HepG2 (cell line): Measurements from ENCODE around the gene ZNF382. TPM values are rescaled to one million over a fixed set of nuclear protein-coding genes. Genes with fewer than 3 reads are reported as not detected.

ENCODE experiments used
- ELK4 ChIP-seq: sonication (generic); formaldehyde crosslinking; IDR thresholded peaks from 2 replicates; pipeline ENCODE4 v1.9.0; 2021; ENCODE audit warnings: missing genetic modification reagents, borderline replicate concordance
- ESRRA ChIP-seq: sonication (generic); formaldehyde crosslinking; IDR thresholded peaks from 2 replicates; pipeline ENCODE4 v1.5.1; 2020; ENCODE audit warnings: mild to moderate bottlenecking, low read depth, missing genetic modification reagents
- FLYWCH1 ChIP-seq: sonication (generic); formaldehyde crosslinking; IDR thresholded peaks from 2 replicates; pipeline ENCODE4 v1.8.1; 2023; ENCODE audit warnings: mild to moderate bottlenecking, missing genetic modification reagents
- FOXC1 ChIP-seq: sonication (generic); formaldehyde crosslinking; IDR thresholded peaks from 2 replicates; pipeline ENCODE4 v1.8.0; 2022; ENCODE audit warnings: mild to moderate bottlenecking, missing genetic modification reagents, borderline replicate concordance
- FOXK1 ChIP-seq: sonication (generic); formaldehyde crosslinking; IDR thresholded peaks from 2 replicates; pipeline ENCODE4 v1.4.0; 2020; ENCODE audit warnings: low read depth, missing genetic modification reagents, borderline replicate concordance
- HMG20B ChIP-seq: conservative IDR thresholded peaks from 2 replicates; pipeline ENCODE4 v1.6.1; 2016; ENCODE audit warnings: missing genetic modification reagents, missing compliant biosample characterization
- HNRNPL ChIP-seq: fragments of 200-400 bp; formaldehyde crosslinking; IDR thresholded peaks from 2 replicates; pipeline ENCODE4 v1.6.1; 2017; ENCODE audit warnings: mild to moderate bottlenecking, low read depth, low read length
- MAF1 ChIP-seq: sonication (generic); formaldehyde crosslinking; IDR thresholded peaks from 2 replicates; pipeline ENCODE4 v1.5.0; 2020; ENCODE audit warnings: missing genetic modification reagents, borderline replicate concordance
- MTA1 ChIP-seq: sonication (generic); formaldehyde crosslinking; IDR thresholded peaks from 2 replicates; pipeline ENCODE4 v1.4.0; 2020; ENCODE audit warnings: missing genetic modification reagents, mild to moderate bottlenecking, borderline replicate concordance
- MXD3 ChIP-seq: IDR thresholded peaks from 2 replicates; pipeline ENCODE4 v1.6.1; 2016; ENCODE audit warnings: mild to moderate bottlenecking, missing biosample characterization, missing genetic modification reagents
- MXI1 ChIP-seq: IDR thresholded peaks from 3 replicates; pipeline ENCODE4 v1.6.1; 2012; ENCODE audit warnings: low read depth, low read length, inconsistent platforms, borderline replicate concordance
- NCOA5 ChIP-seq: sonication (generic); formaldehyde crosslinking; IDR thresholded peaks from 2 replicates; pipeline ENCODE4 v1.4.0; 2020; ENCODE audit warnings: missing genetic modification reagents
- NONO ChIP-seq, 2 experiments: fragments of 450-650 bp in 1 of 2; sonication (generic) in 1 of 2; formaldehyde crosslinking in 1 of 2; IDR thresholded peaks in 1 of 2; conservative IDR thresholded peaks in 1 of 2; 2 replicates each; pipeline versions ENCODE4 v1.6.1 to v1.8.0; 2017 to 2022; ENCODE audit warnings: mild to moderate bottlenecking in 1 of 2, missing genetic modification reagents in 1 of 2, moderate library complexity in 1 of 2
- NRL ChIP-seq: sonication (generic); formaldehyde crosslinking; IDR thresholded peaks from 2 replicates; pipeline ENCODE4 v1.5.0; 2020; ENCODE audit warnings: missing genetic modification reagents, mild to moderate bottlenecking, moderate library complexity, borderline replicate concordance
- PBX3 ChIP-seq: sonication (generic); formaldehyde crosslinking; IDR thresholded peaks from 2 replicates; pipeline ENCODE4 v1.8.1; 2023; ENCODE audit warnings: missing genetic modification reagents, inconsistent platforms, borderline replicate concordance
- PCBP2 ChIP-seq: fragments of 200-400 bp; formaldehyde crosslinking; optimal IDR thresholded peaks from 2 replicates; pipeline ENCODE3; 2018; ENCODE audit warnings: low read length, low read depth; ENCODE audit not compliant: poor library complexity, severe bottlenecking
- RARG ChIP-seq: sonication (generic); formaldehyde crosslinking; IDR thresholded peaks from 2 replicates; pipeline ENCODE4 v1.4.0; 2020; ENCODE audit warnings: low read depth, mild to moderate bottlenecking, missing genetic modification reagents
- REXO4 ChIP-seq: sonication (generic); formaldehyde crosslinking; IDR thresholded peaks from 2 replicates; pipeline ENCODE4 v1.8.0; 2022; ENCODE audit warnings: missing genetic modification reagents, mild to moderate bottlenecking, borderline replicate concordance
- SOX5 ChIP-seq: IDR thresholded peaks from 2 replicates; pipeline ENCODE4 v1.6.1; 2016; ENCODE audit warnings: borderline replicate concordance
- SP1 ChIP-seq, 2 experiments: fragments of 450-650 bp in 1 of 2; sonication (generic) in 1 of 2; formaldehyde crosslinking in 1 of 2; IDR thresholded peaks; 2 replicates each; pipeline versions ENCODE4 v1.4.0 to v1.6.1; 2016 to 2020; ENCODE audit warnings: missing genetic modification reagents in 1 of 2
- TCF12 ChIP-seq, 2 experiments: fragments of 450-650 bp in 1 of 2; sonication (generic) in 1 of 2; formaldehyde crosslinking in 1 of 2; IDR thresholded peaks; 2 replicates each; pipeline versions ENCODE4 v1.6.1 to v1.8.0; 2017 to 2022; ENCODE audit warnings: antibody characterized with exemption in 1 of 2, mild to moderate bottlenecking in 1 of 2, missing genetic modification reagents in 1 of 2, moderate library complexity in 1 of 2
- TMF1 ChIP-seq: sonication (generic); formaldehyde crosslinking; IDR thresholded peaks from 2 replicates; pipeline ENCODE4 v1.8.1; 2022; ENCODE audit warnings: low read depth, missing genetic modification reagents
- ZFP41 ChIP-seq: sonication (generic); formaldehyde crosslinking; IDR thresholded peaks from 2 replicates; pipeline ENCODE4 v1.4.0; 2020; ENCODE audit warnings: mild to moderate bottlenecking, missing genetic modification reagents, borderline replicate concordance
- ZNF546 ChIP-seq: sonication (generic); formaldehyde crosslinking; conservative IDR thresholded peaks from 2 replicates; pipeline ENCODE4 v1.8.1; 2023; ENCODE audit warnings: mild to moderate bottlenecking, missing genetic modification reagents
- ZNF547 ChIP-seq: sonication (generic); formaldehyde crosslinking; IDR thresholded peaks from 2 replicates; pipeline ENCODE4 v1.5.1; 2020; ENCODE audit warnings: mild to moderate bottlenecking, missing genetic modification reagents
- ZNF777 ChIP-seq: sonication (generic); formaldehyde crosslinking; IDR thresholded peaks from 2 replicates; pipeline ENCODE4 v1.4.0; 2020; ENCODE audit warnings: missing genetic modification reagents
- ZNF841 ChIP-seq: sonication (generic); formaldehyde crosslinking; IDR thresholded peaks from 2 replicates; pipeline ENCODE4 v1.8.1; 2023; ENCODE audit warnings: missing genetic modification reagents, borderline replicate concordance
- polyA plus RNA-seq, 8 experiments: library from polyadenylated mRNA; depleted of rRNA in 3 of 8; stranded (reverse) in 7 of 8; unstranded in 1 of 8; fragments of >200 nt; fragmentation: Illumina TruSeq in 4 of 8; extraction: Trizol in 4 of 8; gene quantifications; 2 replicates each; pipeline versions ENCODE4 v1.2.1 to v1.2.3, GENCODE V29; 2011 to 2016; ENCODE audit warnings: low read depth in 4 of 8, missing spikeins in 1 of 8, mixed read lengths in 1 of 8; ENCODE audit not compliant: insufficient read depth in 1 of 8
- total RNA-seq, 5 experiments: library from RNA; depleted of rRNA; stranded (reverse); fragments of >200 nt; fragmentation: Illumina TruSeq; extraction: Trizol; gene quantifications; 2 replicates each; pipeline ENCODE4 v1.2.3, GENCODE V29; 2016; ENCODE audit warnings: low read depth in 1 of 5

Gene ZNF382
- total and polyA plus RNA-seq, 2 of the 13 experiments (the other 11 are each of a cell fraction or from before 2014, with no cell fraction given), result 2.3 to 6.8 TPM

- peak; percentile 75 for TF ChIP-seq ZNF547 (CRISPR knock-in tag)
- TF ChIP-seq TMF1 (CRISPR knock-in tag), result no peak; the same call in 1 of the 2 replicates
- TF ChIP-seq TCF12 (IDR thresholded peaks at IDR 0.05), result no peak
- no peak for TF ChIP-seq TCF12 (CRISPR knock-in tag; IDR thresholded peaks at IDR 0.05)
- peak; percentile 91 for TF ChIP-seq MXD3 (CRISPR knock-in tag)
- TF ChIP-seq ESRRA (CRISPR knock-in tag), result peak; percentile 61
- TF ChIP-seq SP1 (IDR thresholded peaks at IDR 0.05), result no peak
- 0 out of 2 replicates have a peak, but pooled peaks have one; percentile 39 for TF ChIP-seq SP1 (CRISPR knock-in tag; IDR thresholded peaks at IDR 0.05)
- TF ChIP-seq ZNF777 (CRISPR knock-in tag), result no peak
- no peak for TF ChIP-seq PCBP2
- TF ChIP-seq ELK4 (CRISPR knock-in tag), result no peak
- 0 out of 2 replicates have a peak, but pooled peaks have one; percentile 24 for TF ChIP-seq SOX5
- TF ChIP-seq REXO4, result no peak
- no peak for TF ChIP-seq ZFP41 (CRISPR knock-in tag)
- no peak for TF ChIP-seq NRL (CRISPR knock-in tag)
- peak; percentile 96 for TF ChIP-seq MXI1
- TF ChIP-seq ZNF841 (CRISPR knock-in tag), result no peak
- TF ChIP-seq HMG20B (CRISPR knock-in tag), result no peak
- TF ChIP-seq ZNF546, result peak; percentile 46; the same call in 1 of the 2 replicates
- TF ChIP-seq NCOA5 (CRISPR knock-in tag), result no peak
- 0 out of 2 replicates have a peak, but pooled peaks have one; percentile 39 for TF ChIP-seq HNRNPL
- TF ChIP-seq MAF1, result no peak
- peak; percentile 95 for TF ChIP-seq FOXK1 (CRISPR knock-in tag)
- TF ChIP-seq MTA1 (CRISPR knock-in tag), result no peak
- TF ChIP-seq PBX3 (CRISPR knock-in tag), result no peak
- TF ChIP-seq NONO (IDR thresholded peaks at IDR 0.05), result no peak
- TF ChIP-seq NONO (CRISPR knock-in tag; conservative IDR thresholded peaks at IDR 0.05), result peak; percentile 88
- peak; percentile 67 for TF ChIP-seq FOXC1 (CRISPR knock-in tag)
- TF ChIP-seq RARG (CRISPR knock-in tag), result no peak
- TF ChIP-seq FLYWCH1, result no peak
Observed at GRCh38 chr19:36573020-36573894, 31.9 kb upstream of the ZNF382 start, which contains the start of gene ZNF529 (continued).
